HG02981 (cell line): ENCODE results near the gene ZFP57.
"Not testable (repeated sequence)": the region's sequence is repeated elsewhere in the genome, so short reads cannot be mapped to it uniquely, and the experiment has no call there.

ENCODE experiments used
- ATAC-seq: cut with Tn5 transposase; IDR thresholded peaks from one replicate; pipeline ENCODE4 v1.9.1; 2021; ENCODE audit warnings: mild to moderate bottlenecking, moderate library complexity; ENCODE audit not compliant: unreplicated experiment

ZFP57 gene

DNA sequence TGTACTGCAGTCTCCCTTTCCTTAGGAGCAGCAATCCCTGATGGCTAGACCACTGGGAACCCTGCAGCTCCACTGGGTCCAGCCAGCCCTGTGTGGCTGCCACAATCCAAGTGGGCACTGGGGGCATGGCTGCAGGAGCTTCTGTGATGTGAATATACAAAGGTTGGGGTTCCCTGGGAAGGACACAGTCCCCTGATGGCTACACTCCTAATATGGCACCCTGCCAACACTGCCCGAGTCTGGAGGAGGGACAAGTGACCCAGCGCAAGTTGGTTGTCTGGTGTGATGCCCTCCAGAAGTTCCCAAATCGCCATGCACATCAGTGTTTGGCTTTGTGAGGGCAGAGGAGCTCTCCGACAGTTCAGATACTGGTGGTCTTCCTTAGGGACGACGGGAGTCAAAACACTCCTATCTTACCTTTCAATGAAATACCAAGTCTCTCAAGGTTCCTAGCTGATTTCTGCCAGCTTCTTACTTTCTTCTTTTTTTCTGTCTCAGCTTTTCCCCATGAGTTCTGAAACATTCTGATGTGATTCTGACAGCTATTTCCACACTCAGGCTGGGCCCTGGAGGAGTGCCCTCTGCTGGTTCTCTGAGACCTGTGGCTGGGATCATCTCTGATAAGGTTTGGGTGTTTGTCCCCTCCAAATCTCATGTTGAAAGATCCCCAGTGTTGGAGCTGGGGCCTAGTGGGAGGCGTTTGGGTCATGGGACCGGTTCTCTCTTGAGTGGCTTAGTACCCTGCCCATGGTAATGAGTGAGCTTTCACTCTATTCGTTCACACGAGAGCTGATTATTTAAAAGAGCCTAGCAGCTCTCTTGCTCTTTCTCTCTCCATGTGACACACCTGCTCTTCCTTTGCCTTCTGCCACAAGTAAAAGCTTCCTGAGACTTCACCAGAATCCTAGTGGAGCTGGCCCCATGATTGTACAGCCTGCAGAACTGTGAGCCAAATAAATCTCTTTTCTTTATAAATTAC, 15.5 kb upstream of the ZFP57 start:
- no peak for ATAC-seq

DNA sequence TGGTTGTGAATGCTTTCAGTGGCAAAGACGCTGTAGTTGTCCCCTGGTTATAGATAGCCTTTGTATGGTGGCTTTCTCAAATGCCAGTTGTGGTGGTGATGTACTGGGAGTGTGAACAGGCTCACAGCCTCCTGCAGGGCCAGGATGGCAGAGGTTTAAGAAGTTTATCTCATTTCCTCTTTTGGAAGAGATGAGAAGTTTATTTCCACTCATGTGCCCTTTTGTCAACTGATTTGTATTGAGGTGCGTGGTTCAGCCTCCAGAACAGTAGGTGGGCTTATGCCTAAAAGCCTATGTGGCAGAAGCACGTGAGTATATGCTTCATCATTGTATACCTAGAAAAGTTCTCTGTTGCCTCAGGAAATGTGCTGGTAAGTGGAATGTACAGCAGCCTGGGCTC, 13.7 kb upstream of the ZFP57 start:
- no peak for ATAC-seq

DNA sequence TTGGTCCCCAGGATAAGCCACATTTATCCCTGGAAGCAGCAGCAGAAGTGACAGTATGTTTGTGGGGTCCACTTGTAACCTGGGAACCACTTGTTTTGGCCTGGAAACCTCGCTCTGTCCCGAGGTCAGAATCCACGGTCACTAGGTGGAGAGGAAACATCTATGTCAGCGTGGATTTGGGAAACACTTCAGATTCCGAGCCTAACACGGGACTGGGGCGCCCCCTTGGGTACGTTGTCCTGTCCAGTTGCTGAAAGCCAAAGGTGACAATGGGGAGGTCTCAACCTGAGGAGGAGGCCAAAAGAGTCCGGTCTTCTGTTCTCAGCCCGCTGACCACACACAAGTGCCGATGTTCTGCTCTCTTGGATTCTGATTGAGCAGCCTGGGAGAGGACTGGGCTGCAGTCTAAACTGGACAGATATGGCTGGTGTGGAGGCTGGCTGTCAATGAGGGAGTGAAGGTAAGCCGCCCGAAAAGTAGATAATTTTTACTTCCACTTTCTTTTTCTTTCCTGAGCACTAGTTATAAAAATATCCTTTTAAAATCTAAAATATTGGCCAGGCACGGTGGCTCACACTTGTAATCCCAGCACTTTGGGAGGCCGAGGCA, 4.9 kb upstream of the ZFP57 start:
- ATAC-seq: no peak

DNA sequence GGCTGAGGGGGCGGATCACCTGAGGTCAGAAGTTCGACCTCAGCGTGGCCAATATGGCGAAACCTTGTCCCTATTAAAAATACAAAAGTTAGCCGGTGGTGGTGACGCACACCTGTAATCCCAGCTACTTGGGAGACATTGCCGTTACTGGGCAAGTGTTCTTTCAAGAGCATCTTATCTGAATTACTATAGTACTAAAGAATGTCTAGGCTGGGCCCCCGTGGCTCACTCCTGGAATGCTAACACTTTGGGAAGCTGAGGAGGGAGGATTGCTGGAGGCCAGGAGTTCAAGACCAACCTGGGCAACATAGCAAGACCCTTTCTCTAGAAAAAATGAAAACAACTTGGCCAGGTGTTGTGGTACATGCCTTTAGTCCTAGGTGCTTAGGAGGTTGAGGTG, 859 bp upstream of the ZFP57 start:
- ATAC-seq: no peak

DNA sequence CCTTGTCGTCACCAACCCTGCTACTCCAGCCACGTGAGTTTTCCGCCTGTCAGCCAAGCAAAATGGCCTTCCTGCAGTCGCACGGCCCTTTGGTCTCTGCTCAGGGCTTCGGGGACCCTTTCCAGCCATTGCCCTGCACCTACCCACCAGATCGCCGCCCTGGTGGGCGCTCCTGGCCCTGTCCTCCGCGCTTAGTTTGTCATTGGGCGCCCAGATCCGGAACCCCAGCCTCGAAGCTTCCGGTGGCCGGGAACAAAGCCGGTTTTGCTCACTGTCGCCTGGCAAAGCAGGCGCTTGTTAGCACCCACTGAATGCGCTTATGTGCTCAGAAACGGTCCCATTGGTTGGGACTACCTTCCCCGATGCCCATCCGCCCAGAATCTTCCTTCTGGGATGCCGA, 536 bp downstream of the ZFP57 start:
- no peak for ATAC-seq

DNA sequence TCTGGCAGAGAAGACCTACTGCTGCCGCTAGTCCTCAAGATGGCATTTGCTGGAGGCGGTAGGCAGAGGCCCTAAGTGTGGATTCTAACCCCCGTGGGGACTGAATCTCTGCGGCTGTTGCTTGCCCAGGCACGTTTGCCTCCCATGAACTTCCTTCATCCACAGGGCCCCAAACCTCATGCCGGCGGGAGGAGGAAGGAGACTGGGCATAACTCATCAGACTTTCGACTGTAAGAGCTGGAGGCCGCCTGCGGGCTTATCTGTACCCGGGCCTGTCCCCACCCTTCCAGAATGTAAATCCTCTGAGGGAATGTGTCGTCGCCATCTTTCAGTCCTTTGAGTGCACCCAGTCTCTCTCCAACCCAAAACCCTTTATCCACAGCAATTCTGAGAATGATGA, 990 bp downstream of the ZFP57 start:
- no peak for ATAC-seq

DNA sequence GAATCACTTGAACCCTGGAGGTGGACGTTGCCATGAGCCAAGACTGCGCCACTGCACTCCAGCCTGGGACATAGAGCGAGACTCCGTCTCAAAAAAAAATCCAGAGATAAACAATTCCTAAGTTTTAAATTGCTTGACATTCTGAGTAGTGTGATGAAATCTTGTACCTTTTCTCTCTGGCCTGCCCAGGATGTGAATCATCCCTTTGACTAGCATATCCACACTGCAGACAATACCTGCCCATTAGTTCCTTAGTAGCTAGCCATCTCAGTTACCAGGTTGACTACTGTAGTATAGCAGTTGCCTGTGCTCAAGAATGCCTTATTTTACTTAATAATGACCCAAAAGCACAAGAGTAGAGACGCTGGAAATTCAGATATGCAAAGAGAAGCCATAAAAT, 2.8 kb downstream of the ZFP57 start:
- ATAC-seq: no peak

DNA sequence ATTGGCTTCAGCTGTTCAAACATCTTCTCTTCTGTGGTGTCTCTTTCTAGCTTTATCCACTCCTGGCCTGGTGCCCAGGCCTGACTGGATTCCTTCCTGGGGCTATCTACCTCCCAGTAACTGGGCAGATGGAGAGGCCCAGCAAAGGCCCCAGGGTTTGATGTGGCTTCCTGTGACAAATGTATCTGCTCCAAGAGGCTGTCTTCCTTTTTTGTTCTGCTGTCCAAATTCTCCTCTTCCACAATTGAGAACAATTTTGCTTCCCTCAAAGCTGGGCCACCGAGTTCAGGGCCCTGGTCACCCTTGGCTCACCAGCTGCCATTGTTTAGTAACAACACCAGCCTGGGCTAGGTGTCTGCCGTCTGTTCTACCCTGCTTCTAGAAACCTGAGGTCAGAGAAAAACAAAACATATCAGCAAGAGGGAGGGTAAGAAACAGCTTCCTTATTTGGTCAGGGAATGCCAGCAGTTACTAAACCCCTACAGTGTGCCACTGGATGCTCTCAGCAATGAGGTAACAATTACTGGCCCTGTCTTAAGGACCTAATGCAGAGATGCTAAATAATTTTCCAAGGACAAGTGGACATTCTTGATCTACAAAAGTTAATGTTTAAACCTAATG, 3.9 kb downstream of the ZFP57 start:
- ATAC-seq: no peak

DNA sequence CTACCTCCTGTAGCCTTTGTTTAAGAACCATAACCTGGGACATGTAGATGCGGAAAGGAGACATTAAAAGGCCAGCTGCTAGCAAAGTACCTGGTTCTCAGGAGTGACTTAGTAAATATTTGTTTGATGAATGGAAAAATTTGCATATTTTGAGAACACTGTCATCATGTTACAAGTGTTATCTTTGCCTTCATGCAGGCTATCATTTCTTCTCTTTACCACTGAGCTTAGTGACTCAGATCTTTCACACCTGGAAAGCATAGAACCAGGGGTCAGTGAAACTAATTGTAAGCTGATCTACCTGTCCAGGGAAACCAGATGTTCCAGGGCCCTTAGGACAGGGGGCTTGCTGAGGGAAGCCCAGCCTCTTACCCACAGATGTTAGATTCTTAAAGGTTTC, 5.4 kb downstream of the ZFP57 start:
- no peak for ATAC-seq

DNA sequence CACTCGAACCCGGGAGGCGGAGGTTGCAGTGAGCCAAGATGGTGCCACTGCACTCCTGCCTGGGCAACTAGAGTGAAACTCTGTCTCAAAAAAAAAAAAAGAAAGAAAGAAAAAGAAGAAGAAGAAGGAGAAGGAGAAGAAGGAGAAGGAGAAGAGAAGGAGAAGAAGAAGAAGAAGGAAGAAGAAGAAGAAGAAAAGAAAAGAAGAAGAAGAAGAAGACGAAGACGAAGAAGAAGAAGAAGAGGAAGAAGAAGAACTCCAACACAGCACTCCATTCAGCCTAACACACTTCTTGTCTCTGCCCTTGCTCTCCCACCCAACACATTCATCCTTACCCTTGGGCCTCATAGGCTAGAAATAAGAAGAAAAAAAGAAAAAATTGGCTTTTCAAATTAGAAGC, 6.9 kb downstream of the ZFP57 start:
- ATAC-seq: no peak

DNA sequence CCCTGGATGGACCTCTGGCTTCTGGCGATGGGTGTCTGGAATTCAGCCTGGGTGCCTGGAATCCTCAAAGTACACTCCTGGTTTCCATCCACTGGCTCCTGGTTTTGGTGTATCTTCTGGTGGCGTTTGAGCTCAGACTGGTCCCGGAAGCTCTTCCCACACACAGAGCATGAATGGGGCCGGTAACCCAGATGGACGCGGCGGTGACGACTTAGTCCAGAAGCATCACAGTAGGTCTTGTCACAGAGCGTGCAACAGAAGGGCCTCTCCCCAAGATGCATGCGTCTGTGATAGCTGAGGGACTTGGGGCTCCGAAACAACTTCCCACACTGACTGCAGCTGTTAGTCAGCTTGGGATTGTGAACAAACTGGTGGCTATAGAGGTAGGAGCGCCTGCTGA, 7.8 kb downstream of the ZFP57 start:
- ATAC-seq: no peak

DNA sequence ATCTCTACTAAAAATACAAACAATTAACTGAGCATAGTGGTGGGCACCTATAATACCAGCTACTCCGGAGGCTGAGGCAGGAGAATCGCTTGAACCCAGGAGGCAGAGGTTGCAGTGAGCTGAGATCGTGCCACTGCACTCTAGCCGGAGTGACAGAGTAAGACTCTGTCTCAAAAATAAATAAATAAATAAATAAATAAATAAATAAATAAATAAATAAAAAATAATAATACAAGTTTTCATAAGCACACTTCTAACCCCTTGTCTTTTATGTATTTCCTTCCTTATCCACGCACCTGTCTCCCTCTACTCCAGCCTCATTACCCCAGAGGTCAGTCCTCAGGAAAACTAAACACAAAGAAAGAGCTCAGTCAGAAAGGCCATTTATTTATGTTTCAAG, 8.8 kb downstream of the ZFP57 start:
- ATAC-seq: not testable (repeated sequence)

DNA sequence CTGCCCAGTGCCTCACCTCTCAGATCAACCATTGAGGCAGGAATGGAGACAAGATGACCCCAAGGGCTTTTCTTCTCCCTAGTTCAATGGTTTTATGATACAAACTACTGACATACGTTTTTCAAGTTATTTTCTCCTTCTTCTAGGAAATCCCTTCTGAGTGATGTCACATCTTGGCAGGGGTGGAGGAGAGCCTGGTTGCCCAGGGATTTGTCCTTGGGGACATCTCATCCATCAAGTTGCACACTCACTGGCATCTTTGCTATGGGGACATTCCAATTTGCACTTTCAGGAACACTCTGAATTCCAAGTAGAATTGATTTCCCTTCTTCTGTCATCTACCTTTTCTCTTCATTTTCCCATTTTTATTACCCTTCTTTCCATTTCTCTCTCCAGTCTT, 9.9 kb downstream of the ZFP57 start:
- ATAC-seq: no peak

DNA sequence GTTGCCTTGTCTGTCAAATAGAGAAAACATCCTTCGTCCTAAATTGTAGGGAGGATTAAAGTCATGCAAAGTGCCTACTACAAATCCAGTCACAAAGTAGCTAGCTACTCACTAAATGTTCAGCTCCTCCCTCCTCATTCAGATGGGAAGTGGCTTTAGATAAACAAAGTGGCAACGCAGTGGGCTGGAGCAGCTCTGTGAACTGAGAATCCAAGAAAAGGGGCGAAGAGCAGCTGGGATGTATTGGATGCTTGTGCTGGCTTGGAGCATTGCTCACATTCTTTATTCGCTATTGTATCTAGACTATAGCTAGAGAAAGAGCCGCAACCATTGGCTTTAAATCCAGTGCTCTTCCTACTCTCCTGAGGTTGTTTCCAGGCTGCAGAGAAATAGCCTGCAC, 13.8 kb downstream of the ZFP57 start:
- no peak for ATAC-seq

DNA sequence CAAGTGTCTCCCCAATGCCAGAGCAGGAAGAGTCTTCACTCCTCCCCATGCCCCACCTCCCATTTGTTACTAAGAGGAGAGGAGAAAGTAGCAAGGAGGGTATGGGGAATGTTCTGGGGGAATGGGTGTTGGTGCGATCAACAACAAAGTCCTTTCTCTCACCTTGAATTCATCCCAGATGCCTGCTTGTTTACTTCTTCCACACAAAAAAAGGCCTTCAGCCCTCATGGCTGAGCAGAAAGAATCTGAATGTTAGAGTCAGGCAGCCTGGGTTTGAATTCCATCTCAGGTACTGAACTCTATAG, 14.2 kb downstream of the ZFP57 start:
- ATAC-seq: no peak

DNA sequence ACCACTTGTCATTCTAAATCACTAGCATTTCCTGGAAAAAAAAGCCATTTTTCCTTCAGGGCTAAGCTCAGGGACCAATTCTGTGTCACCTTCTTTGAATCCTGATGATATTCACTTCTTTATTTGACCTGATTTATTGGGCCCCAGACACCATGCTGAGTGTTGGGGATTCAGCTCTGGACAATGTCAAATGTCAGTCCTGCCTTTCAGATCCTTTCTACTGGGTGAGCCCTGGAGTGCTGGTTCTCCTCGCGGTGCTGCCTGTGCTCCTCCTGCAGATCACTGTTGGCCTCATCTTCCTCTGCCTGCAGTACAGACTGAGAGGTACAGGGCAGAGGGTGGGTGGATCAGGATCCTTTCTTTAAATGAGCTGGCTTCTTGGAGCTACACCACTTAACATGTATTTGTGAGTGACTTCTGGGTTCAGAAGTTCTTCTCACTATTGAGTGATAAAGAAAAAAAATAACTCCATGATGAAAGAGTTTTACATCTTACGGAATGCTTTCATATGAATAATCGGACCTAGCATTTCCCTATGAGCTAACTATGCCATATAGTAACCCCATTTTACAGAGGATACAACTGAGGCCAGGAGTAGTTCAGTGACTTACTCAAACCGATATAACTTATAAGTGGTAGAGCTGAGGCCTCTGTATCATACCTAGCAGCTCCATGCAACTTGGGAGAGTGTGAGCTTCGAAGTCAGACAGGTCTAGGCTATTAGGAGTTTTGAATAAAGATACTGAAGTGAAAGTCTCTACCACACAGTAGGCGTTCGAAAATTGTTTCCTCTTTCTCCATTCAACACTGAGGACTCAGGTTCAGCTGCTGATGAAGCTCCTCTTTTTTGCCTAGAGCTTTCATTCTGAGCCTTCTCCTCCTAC, 14.8 kb downstream of the ZFP57 start:
- no peak for ATAC-seq

DNA sequence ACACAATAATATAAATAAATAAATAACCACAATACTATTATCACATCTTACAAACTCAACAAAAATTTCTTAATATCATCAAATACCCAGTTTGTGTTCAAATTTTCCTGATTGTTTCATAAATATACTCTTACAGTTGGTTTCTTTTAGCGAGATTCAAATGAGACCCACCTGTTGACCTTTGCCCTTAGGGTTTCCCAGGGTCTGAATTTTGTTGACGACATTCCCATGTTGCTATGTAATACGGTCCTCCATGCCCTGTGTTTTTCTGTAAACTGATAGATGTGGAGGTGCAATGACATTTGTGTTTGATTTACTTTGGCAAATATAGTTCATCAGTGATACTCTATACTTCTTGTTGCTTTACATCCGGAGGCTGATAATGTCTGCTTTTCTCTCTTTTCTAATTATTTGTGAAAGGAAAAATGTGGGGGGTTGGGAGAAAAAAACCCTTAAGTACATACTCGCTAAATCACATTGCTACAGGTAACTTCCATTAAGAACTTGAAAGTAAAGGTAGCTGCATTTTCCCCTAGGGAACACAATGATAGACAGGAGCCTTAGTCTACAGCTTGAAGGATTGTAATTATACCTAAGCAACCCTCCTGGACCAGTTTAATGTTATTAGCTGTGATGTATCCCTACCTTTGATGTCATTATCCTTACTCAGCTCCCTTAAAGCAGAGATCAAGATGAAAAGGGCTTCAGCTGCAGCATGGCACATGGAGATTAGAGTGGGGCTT, 17.5 kb downstream of the ZFP57 start:
- ATAC-seq: no peak

DNA sequence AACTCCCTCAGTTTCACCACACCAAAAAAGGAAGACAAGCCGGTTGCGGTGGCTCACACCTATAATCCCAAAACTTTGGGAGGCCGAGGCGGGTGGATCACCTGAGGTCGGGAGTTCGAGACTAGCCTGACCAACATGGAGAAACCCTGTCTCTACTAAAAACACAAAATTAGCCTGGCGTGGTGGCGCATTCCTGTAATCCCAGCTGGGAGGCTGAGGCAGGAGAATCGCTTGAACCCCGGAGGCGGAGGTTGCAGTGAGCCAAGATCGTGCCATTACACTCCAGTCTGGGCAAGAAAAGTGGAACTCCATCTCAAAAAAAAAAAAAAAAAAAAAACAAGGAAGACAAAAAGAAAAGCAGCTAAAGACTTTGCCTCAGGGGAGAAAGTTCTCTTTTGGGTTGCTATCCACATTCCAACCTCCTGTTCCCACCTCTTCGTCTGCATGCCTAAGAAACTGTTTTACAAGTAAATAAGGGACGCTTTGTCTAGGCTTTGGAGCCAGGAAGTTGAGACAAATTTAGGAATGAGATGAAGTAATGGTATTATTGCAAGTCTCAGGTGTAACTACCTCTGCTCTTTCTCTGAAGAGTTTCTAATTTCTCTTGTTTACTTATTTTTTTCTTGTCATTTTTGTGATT, 19.3 kb downstream of the ZFP57 start:
- not testable (repeated sequence) for ATAC-seq

DNA sequence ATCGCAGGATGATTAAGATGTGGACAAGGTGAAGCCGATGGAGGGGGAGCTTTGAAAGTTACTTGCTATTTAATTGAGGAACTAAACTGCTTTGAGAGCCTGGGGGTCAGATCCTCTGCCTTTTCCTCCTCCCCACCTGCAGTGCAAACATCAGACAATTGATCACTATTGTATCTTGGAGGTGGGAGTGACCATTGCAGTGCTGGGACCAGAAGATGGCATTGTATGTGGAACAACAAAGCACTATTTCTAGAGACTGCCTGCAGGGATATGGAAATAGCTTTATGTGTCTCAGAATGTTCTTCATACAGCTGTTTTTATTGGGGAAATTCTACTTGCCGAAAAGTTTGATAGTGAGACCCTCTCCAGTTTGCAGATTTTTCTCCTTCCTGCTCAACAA, 19.9 kb downstream of the ZFP57 start:
- ATAC-seq: no peak

DNA sequence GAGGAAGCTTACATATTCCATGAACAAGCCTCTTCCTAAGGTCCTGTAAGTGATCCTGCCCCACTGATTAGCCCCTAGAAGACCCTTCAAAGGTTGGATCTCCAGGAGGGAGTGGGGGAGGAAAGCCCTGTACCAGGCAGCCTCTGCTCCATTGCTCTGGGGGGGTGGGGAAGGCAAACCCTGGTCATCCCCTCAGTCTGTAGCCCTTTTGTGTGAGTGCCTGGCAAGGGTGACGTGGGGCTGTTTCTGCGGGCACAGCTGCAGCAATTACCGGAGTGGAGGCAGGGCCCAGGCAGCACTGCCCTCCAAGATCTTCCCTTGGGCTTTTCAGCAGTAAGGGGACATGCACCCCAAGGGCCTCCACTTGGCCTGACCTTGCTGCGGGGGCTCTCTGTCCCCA, 24.2 kb downstream of the ZFP57 start, which contains the start of gene MOG:
TSS of gene MOG (plus strand) at position 295 of the 400 bp plus-strand sequence. CDS start 118 bp downstream, outside the sequence.
- no peak for ATAC-seq
